Activated T-helper 1 cell treated with anti-CD3 and anti-CD28 coated beads, Interleukin-12 subunit alpha, Interleukin-12 subunit beta, Interleukin-2, Interleukin-4 antibody, amounts not matched to agents 30 ng/mL and 10 ng/mL and 1 ng/mL, durations not matched to agents 14 hours and 24 hours and 36 hours (primary cell): ENCODE measurements around the gene DUSP16. TPM values are rescaled to one million over a fixed set of nuclear protein-coding genes. Genes with fewer than 3 reads are reported as not detected.
A peak's percentile ranks its signal among the peaks of the same experiment; 100 is the strongest.
"Not testable (repeated sequence)": the region's sequence is repeated elsewhere in the genome, so short reads cannot be mapped to it uniquely, and the experiment has no call there.

Experiments used
- DNase-seq: peaks from one replicate; pipeline ENCODE4 v3.0.0; 2021; ENCODE audit warnings: low spot score
- H3K27ac Mint-ChIP-seq: one replicate; pipeline ENCODE4 v1.8.0; 2021; ENCODE audit warnings: mild to moderate bottlenecking, mixed read lengths
- H3K27me3 Mint-ChIP-seq: one replicate; pipeline ENCODE4 v1.8.0; 2022; ENCODE audit warnings: mild to moderate bottlenecking, moderate library complexity, mixed read lengths; ENCODE audit not compliant: insufficient read depth
- H3K36me3 Mint-ChIP-seq: one replicate; pipeline ENCODE4 v1.8.0; 2021; ENCODE audit warnings: low read depth, mixed read lengths
- H3K4me1 Mint-ChIP-seq: one replicate; pipeline ENCODE4 v1.8.0; 2021; ENCODE audit warnings: low read depth, mixed read lengths
- H3K4me3 Mint-ChIP-seq: one replicate; pipeline ENCODE4 v1.8.0; 2021; ENCODE audit warnings: mild to moderate bottlenecking, moderate library complexity, mixed read lengths
- H3K9me3 Mint-ChIP-seq: one replicate; pipeline ENCODE4 v1.8.0; 2021; ENCODE audit warnings: mixed read lengths
- intact Hi-C: fragments of 100-400 bp; cut with micrococcal nuclease; formaldehyde crosslinking; loops from one replicate; pipeline ENCODE4 v1.15.1; 2024
- total RNA-seq: library from RNA; stranded (reverse); gene quantifications from 2 replicates; pipeline ENCODE4 v1.2.3, GENCODE V29; 2022

The DUSP16 gene
- total RNA-seq, 1 donor from 2014 or later = 52.0 TPM

DNA sequence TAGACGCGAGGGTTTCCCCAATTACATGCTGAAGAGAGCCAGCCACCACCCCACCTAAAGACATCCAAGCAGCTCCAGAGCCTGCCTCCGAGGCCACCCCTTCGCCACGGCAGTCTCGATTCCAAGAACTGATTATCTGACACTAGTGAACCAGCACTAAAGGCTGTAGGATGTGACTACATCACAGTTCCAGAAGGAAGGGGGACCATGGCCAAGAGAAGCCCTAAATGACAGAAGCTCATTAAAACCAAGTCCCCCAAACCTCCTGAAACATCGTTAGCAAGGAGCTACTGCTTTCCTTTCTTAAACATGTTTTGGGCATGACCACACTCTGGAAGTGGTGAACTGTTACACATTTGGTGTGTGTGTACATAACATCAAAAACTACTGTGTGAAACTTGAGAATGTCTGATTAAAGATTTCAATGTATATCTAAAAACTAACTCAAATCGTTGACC lies 88.2 kb downstream of the DUSP16 start:
- intact Hi-C loops = loop anchor here (1.0 to 2.0 kb wide), 4 partner anchors 8 to 240 kb away; no protein-coding TSS in a partner anchor
- no peak for DNase-seq
- Mint-ChIP-seq H3K4me1 (peaks cover 61% of the 10 kb centered on the region), H3K27me3 (no peaks in the 10 kb centered on the region), H3K9me3 (no peaks in the 10 kb centered on the region), H3K36me3 (peaks cover 56% of the 10 kb centered on the region), H3K27ac (peak overlapping the region; percentile 99), H3K4me3 (peak overlapping the region; percentile 60)

- H3K36me3 Mint-ChIP-seq = peaks cover 53% of the 10 kb centered on the region
- H3K4me3 Mint-ChIP-seq = peak overlapping the region; percentile 0
- H3K27me3 Mint-ChIP-seq = no peaks in the 10 kb centered on the region
- H3K9me3 Mint-ChIP-seq = no peaks in the 10 kb centered on the region
- no peak for DNase-seq
- intact Hi-C loops = no loop called here
- H3K4me1 Mint-ChIP-seq = peaks cover 58% of the 10 kb centered on the region
- peak overlapping the region; percentile 99 for H3K27ac Mint-ChIP-seq
Measured at GRCh38 chr12:12473223-12473622, 89.4 kb downstream of the DUSP16 start.

DNA sequence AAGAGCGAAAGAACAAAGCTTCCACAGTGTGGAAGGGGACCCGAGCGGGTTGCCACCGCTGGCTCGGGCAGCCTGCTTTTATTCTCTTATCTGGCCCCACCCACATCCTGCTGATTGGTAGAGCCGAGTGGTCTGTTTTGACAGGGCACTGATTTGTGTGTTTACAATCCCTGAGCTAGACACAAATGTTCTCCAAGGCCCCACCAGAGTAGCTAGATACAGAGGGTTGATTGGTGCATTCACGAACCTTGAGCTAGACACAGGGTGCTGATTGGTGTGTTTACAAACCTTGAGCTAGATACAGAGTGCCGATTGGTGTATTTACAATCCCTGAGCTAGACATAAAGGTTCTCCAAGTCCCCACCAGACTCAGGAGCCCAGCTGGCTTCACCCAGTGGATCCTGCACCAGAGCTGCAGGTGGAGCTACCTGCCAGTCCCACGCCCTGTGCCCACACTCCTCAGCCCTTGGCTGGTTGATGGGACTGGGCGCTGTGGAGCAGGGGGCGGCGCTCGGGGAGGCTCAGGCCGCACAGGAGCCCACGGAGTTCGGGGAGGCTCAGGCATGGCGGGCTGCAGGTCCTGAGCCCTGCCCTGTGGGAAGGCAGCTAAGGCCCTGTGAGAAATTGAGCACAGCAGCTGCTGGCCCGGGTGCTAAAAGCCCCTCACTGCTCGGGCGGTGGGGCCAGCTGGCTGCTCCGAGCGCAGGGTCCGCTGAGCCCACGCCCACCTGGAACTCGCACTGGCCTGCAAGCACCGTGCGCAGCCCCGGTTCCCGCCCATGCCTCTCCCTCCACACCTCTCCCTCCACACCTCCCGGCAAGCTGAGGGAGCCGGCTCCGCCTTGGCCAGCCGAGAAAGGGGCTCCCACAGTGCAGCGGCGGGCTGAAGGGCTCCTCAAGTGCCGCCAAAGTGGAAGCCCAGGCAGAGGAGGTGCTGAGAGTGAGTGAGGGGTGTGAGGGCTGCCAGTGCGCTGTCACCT lies 90.4 kb downstream of the DUSP16 start:
- H3K9me3 Mint-ChIP-seq, H3K4me3 Mint-ChIP-seq, intact Hi-C loops, H3K27ac Mint-ChIP-seq, DNase-seq, H3K27me3 Mint-ChIP-seq: not testable (repeated sequence)
- Mint-ChIP-seq H3K4me1 (peaks cover 67% of the 10 kb centered on the region), H3K36me3 (peaks cover 50% of the 10 kb centered on the region)

DNA sequence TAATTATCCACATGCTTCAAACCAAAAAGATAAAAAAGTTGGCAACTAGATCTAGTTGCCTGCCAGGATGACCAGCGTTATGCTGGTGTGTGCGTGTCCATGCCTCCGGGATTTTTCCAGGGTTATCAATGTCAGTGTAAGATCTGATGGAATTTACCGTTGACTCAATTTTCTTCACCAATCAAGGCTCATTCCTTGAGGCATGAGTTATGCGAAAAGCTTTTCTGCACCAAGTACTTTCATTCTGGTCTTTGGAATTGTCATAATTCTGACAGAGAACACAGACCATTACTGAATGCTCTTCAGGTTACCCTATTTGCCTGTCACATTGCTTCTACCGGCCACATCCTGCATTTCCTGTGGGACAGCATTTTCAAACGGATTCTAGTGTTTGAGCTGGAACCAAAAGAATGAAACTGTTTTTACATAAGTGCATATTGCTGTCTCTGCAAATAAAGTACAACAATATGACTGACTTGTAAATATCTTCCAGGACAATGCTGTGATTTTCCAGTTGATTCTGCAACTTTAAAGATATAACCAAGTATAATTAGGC lies 91.8 kb downstream of the DUSP16 start:
- Mint-ChIP-seq H3K27ac (peak overlapping the region; percentile 31), H3K36me3 (peaks cover 48% of the 10 kb centered on the region), H3K27me3 (no peaks in the 10 kb centered on the region), H3K9me3 (no peaks in the 10 kb centered on the region), H3K4me1 (peaks cover 76% of the 10 kb centered on the region), H3K4me3 (no peak overlapping the region)
- DNase-seq = no peak
- intact Hi-C loops = no loop called here

DNA sequence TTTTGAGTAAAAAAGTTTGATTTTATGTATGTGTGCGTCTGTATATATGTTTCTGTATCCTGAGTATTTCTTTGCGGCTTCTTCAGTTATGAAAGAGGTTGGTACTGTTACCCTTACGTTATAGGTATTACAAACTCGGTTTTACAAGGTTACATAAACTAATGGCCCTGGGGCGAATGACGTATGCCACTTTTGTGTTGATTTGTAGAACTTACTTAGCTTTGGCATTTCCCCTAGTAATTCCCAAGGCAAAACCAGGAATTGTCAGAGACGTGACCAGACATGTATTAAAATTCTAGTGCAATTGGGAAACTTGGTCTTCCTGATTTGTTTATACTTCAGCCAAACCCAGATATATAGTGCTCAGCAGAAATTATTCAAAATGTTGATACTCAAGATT lies 93.3 kb downstream of the DUSP16 start:
- H3K4me3 Mint-ChIP-seq = no peak overlapping the region

DNA sequence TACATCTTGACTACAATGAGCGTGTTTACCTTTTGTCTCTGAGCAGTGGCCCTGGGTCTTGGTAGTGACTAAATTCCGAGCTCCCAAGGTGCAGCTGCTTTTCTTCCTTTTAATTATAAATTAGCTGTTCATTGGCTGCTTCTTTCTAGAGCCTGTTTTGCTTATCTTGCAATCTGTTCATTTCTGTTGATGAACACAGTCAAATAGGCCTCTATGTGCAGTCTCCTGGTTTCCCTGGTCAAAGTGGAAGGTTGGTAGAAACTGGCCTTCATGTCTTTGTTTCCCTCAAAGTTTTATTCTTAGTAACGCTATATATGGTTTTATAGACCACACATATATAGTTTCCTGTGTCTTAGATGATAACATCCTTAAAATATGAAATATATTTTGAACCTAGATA lies 94.1 kb downstream of the DUSP16 start:
- Mint-ChIP-seq H3K4me3 (peak overlapping the region; percentile 47), H3K27ac (peak overlapping the region; percentile 78), H3K4me1 (peaks cover 63% of the 10 kb centered on the region), H3K27me3 (no peaks in the 10 kb centered on the region), H3K9me3 (no peaks in the 10 kb centered on the region), H3K36me3 (peaks cover 45% of the 10 kb centered on the region)
- intact Hi-C loops = no loop called here
- DNase-seq = no peak

More for the DNA sequence above, 93.3 kb downstream of the DUSP16 start:
- no peaks in the 10 kb centered on the region for H3K9me3 Mint-ChIP-seq
- peaks cover 66% of the 10 kb centered on the region for H3K4me1 Mint-ChIP-seq
- H3K27ac Mint-ChIP-seq = no peak overlapping the region
- no peak for DNase-seq
- H3K27me3 Mint-ChIP-seq = no peaks in the 10 kb centered on the region
- intact Hi-C loops = no loop called here
- peaks cover 46% of the 10 kb centered on the region for H3K36me3 Mint-ChIP-seq

GRCh38 chr12:12467688-12468261 lies 94.9 kb downstream of the DUSP16 start:
- intact Hi-C loops = loop anchor here (1.0 kb wide), 1 partner anchor 8 kb away; no protein-coding TSS in a partner anchor
- Mint-ChIP-seq H3K27ac (peak overlapping the region; percentile 78), H3K4me1 (peaks cover 63% of the 10 kb centered on the region), H3K36me3 (peaks cover 40% of the 10 kb centered on the region), H3K4me3 (peak overlapping the region; percentile 47), H3K9me3 (no peaks in the 10 kb centered on the region), H3K27me3 (no peaks in the 10 kb centered on the region)
- DNase-seq = no peak

DNA sequence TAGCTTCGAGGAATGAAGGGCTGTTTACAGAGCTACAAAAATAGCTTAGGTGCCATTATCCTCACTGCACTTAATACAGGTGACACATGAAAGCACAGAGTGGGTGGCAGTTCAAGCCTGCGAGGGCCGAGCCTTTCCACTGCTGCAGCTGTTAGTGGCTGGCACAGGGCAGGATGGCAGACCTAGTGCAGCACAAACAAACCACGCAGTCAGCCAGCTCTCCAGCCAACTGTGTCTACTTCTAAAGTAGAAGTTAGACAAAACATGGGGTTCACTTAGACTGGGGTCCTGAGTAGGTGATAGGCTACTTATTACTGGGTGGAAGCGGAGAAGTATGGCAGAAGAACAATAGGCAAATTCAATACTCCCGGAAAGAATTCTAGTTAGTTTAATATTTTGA lies 95.4 kb downstream of the DUSP16 start:
- Mint-ChIP-seq H3K27me3 (no peaks in the 10 kb centered on the region), H3K36me3 (peaks cover 40% of the 10 kb centered on the region), H3K4me1 (peaks cover 65% of the 10 kb centered on the region), H3K4me3 (peak overlapping the region; percentile 47), H3K27ac (peak overlapping the region; percentile 78), H3K9me3 (no peaks in the 10 kb centered on the region)
- no peak for DNase-seq
- intact Hi-C loops = loop anchor here (1.0 kb wide), 1 partner anchor 8 kb away; no protein-coding TSS in a partner anchor

DNA sequence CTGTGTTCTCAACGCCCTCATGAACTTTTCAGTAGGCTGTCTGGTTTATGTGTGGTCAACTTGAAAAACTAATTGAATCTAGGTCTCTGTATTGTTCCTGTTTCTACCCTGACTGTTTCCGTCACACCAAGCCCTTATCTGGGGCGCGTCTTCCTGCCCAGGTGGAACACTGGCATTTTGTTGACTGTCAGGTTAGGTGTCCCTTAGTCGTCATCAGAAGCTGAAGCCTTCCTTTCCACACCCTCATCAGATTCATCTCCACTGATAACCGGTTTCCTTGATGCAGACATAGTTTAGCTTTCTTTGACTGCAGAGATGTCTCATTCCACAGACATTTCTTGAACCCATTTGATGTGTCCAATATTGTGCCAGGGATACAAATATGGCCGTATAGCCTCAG lies 96.5 kb downstream of the DUSP16 start:
- no peaks in the 10 kb centered on the region for H3K27me3 Mint-ChIP-seq
- H3K4me1 Mint-ChIP-seq = peaks cover 69% of the 10 kb centered on the region
- H3K27ac Mint-ChIP-seq = peak overlapping the region; percentile 92
- peak overlapping the region; percentile 21 for H3K4me3 Mint-ChIP-seq
- intact Hi-C loops = no loop called here
- no peaks in the 10 kb centered on the region for H3K9me3 Mint-ChIP-seq
- peaks cover 39% of the 10 kb centered on the region for H3K36me3 Mint-ChIP-seq
- DNase-seq = no peak

GRCh38 chr12:12465522-12465921 lies 97.1 kb downstream of the DUSP16 start:
- H3K27me3 Mint-ChIP-seq = no peaks in the 10 kb centered on the region
- no peak overlapping the region for H3K4me3 Mint-ChIP-seq
- no peak overlapping the region for H3K27ac Mint-ChIP-seq
- no peaks in the 10 kb centered on the region for H3K9me3 Mint-ChIP-seq
- no peak for DNase-seq
- H3K36me3 Mint-ChIP-seq = peaks cover 38% of the 10 kb centered on the region
- intact Hi-C loops = no loop called here
- peaks cover 69% of the 10 kb centered on the region for H3K4me1 Mint-ChIP-seq

GRCh38 chr12:12461923-12462315 lies 100.7 kb downstream of the DUSP16 start:
- H3K36me3 Mint-ChIP-seq = peaks cover 19% of the 10 kb centered on the region
- H3K27me3 Mint-ChIP-seq = no peaks in the 10 kb centered on the region
- no peak for DNase-seq
- no peaks in the 10 kb centered on the region for H3K9me3 Mint-ChIP-seq
- intact Hi-C loops = loop anchor here (1.0 to 5.0 kb wide), 6 partner anchors 13 to 235 kb away; partner anchors contain the start of genes DUSP16 and GPR19
- peak overlapping the region; percentile 75 for H3K4me3 Mint-ChIP-seq
- H3K4me1 Mint-ChIP-seq = peaks cover 69% of the 10 kb centered on the region
- peak overlapping the region; percentile 95 for H3K27ac Mint-ChIP-seq

DNA sequence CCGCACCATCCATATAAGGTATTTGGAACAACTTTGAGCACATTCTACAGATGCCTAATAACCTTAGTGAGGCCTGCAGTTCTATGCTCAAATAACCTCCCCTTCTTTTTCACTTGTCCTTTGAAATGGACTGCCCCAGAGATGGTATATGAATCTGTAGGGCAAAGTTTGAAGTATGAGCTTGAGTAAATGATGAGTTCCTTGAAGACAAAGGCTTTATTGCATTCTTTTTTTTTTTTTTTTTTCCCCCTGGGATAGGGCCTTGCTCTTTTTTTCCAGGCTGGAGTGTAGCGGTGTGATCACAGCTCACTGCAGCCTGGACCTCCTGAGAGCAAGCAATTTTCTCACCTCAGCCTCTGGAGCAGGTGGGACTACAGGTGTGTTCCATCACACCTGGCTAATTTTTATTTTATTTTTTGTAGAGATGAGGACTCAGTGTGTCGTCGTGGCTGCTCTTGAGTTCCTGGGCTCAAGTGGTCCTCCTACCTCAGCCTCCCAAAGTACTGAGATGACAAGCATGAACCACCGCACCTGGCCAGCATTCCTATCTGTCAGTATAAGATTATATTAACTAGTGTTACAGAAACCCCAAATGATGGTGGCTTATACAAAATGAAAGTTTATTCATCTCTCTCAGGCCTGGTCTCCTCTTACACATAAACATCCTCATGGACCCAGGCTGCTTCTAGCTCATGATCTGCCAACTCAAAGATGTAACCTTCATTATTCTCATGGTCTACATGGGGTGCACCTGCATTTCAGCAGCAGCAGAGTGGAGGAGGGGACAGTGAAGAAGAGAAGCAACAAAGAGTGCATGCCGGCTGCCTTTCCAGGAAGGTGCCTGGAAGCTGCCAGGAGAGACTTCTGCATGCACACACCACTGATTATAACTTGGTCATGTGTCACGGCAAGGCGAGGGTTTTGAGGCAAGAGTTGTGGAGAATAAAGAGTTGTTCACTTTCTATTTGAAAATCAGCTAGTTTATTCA lies 101.4 kb downstream of the DUSP16 start:
- DNase-seq = no peak
- intact Hi-C loops = loop anchor here (1.0 to 5.0 kb wide), 4 partner anchors 19 to 236 kb away; partner anchors contain the start of genes DUSP16 and GPR19
- no peaks in the 10 kb centered on the region for H3K9me3 Mint-ChIP-seq
- H3K27ac Mint-ChIP-seq = peak overlapping the region; percentile 95
- H3K27me3 Mint-ChIP-seq = no peaks in the 10 kb centered on the region
- H3K36me3 Mint-ChIP-seq = peaks cover 15% of the 10 kb centered on the region
- peak overlapping the region; percentile 75 for H3K4me3 Mint-ChIP-seq
- H3K4me1 Mint-ChIP-seq = peaks cover 69% of the 10 kb centered on the region
